ENCODE results near the gene ARHGEF26. TPM values are rescaled to one million over a fixed set of nuclear protein-coding genes. Genes with fewer than 3 reads are reported as not detected.

ARHGEF26 gene
- total RNA-seq, 1 donor from 2014 or later, result 0.53 TPM

DNA sequence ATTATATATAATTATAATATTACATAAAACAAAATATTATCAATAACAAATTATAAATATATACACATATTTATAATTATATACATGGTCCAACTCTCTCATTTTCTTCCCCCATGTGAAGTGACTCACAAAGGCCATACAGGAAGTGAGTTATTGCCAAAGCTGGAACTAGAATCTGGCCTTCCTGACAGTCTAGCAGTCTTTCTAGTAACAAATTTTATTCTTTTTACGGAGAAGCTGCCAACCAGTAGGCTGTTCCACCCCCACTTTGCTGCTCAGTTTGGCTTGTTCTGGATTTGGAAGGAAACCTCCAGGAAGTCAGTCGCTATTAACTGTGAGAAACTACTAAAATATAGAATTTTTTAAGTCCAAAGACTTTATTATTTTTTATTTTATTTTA lies 123.5 kb downstream of the ARHGEF26 start:
- FAIRE-seq (no peak), DNase-seq (ENCODE audit: low read depth) (peak; percentile 60)
- TF ChIP-seq, protein P1, sequence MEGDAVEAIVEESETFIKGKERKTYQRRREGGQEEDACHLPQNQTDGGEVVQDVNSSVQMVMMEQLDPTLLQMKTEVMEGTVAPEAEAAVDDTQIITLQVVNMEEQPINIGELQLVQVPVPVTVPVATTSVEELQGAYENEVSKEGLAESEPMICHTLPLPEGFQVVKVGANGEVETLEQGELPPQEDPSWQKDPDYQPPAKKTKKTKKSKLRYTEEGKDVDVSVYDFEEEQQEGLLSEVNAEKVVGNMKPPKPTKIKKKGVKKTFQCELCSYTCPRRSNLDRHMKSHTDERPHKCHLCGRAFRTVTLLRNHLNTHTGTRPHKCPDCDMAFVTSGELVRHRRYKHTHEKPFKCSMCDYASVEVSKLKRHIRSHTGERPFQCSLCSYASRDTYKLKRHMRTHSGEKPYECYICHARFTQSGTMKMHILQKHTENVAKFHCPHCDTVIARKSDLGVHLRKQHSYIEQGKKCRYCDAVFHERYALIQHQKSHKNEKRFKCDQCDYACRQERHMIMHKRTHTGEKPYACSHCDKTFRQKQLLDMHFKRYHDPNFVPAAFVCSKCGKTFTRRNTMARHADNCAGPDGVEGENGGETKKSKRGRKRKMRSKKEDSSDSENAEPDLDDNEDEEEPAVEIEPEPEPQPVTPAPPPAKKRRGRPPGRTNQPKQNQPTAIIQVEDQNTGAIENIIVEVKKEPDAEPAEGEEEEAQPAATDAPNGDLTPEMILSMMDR (IDR thresholded peaks at IDR 0.05; ENCODE audit: insufficient read depth, low read length, severe bottlenecking), result no peak
- H3K36me3 ChIP-seq (ENCODE audit: control insufficient read depth, insufficient read depth, low read length), result no peaks in the 10 kb centered on the region
- H3K4me3 ChIP-seq (ENCODE audit: low read depth, low read length), result no peak overlapping the region
- H3K27me3 ChIP-seq (ENCODE audit: control insufficient read depth, insufficient read depth, low read length), result no peaks in the 10 kb centered on the region

DNA sequence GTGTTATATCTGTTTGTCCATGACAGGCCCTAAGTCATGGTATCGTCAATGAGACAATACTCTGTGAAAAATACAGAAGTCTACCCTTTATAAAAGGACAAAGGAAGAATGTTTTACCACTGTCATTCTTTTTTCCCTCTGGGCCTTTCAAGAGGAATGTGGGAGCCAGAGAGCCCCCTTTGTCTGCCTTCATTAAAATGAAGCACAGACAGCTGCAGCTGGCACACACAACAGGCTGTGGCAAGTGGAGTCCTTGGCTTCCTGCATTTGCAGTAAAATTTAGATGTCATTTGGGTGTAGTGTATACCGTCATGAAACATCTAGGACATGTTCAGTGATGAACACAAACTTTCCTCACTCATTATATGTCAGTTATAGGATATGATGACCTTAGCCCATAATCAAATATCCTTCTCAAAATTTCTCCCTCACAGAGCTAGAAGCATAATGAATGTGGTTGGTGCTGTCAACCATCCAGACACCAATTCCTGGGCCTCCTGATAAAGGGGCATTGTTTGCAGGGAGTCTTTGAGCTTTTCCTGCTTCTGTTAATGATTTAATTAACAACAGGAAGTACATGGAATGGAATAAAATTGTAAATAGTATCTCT lies 126.7 kb downstream of the ARHGEF26 start:
- Histone ChIP-seq H3K4me3 (ENCODE audit: low read depth, low read length) (no peak overlapping the region), H3K36me3 (ENCODE audit: control insufficient read depth, insufficient read depth, low read length) (peaks cover 1% of the 10 kb centered on the region), H3K27me3 (ENCODE audit: control insufficient read depth, insufficient read depth, low read length) (no peaks in the 10 kb centered on the region)
- DNase-seq (ENCODE audit: low read depth) (no peak), FAIRE-seq (no peak)
- TF ChIP-seq, protein P1 (IDR thresholded peaks at IDR 0.05; ENCODE audit: insufficient read depth, low read length, severe bottlenecking), result no peak

DNA sequence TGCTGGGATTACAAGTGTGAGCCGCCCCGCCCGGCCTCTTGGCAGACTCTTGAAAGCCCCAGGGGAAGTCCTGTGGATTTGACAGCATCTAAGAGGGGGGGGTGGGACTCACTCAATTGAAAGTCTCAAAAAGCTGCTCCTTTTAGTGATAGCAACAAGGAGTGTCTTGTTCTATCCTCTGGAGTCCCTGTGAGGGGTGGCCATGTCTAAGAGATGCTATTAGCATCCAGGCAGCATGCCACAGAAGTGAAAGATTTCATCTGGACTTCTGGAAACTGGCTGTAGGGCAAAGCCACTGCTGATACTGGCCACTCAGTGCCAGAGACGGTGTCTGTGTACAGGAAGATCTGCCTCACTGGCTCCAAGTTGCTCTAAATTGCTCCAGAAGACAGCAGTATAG lies 129.1 kb downstream of the ARHGEF26 start:
- Histone ChIP-seq H3K4me3 (ENCODE audit: low read depth, low read length) (no peak overlapping the region), H3K27me3 (ENCODE audit: control insufficient read depth, insufficient read depth, low read length) (no peaks in the 10 kb centered on the region), H3K36me3 (ENCODE audit: control insufficient read depth, insufficient read depth, low read length) (peaks cover 1% of the 10 kb centered on the region)
- TF ChIP-seq, protein P1 (IDR thresholded peaks at IDR 0.05; ENCODE audit: insufficient read depth, low read length, severe bottlenecking), result no peak
- FAIRE-seq, result no peak
- no peak for DNase-seq (ENCODE audit: low read depth)

DNA sequence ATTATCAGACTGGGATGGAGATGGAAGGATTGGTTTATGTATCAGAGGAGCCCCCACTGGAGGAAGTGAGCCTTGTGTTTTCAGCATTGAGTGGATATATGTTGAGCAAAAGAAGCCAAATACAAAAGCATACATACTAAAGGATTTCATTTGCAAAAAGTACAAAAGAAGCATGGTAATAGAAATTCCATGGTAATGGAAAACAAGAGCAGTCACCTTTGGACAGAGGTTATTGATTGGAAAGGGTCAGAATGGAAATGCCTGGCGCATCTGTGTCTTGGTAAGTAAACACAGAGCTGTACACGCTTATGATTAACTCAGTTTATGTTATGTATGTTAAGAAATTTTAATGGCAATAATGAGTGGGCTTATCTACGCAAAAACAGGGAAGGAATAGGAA lies 130.4 kb downstream of the ARHGEF26 start:
- TF ChIP-seq, protein P1 (IDR thresholded peaks at IDR 0.05; ENCODE audit: insufficient read depth, low read length, severe bottlenecking), result no peak
- H3K36me3 ChIP-seq (ENCODE audit: control insufficient read depth, insufficient read depth, low read length), result peaks cover 1% of the 10 kb centered on the region
- H3K27me3 ChIP-seq (ENCODE audit: control insufficient read depth, insufficient read depth, low read length), result no peaks in the 10 kb centered on the region
- no peak for FAIRE-seq
- no peak overlapping the region for H3K4me3 ChIP-seq (ENCODE audit: low read depth, low read length)
- no peak for DNase-seq (ENCODE audit: low read depth)

DNA sequence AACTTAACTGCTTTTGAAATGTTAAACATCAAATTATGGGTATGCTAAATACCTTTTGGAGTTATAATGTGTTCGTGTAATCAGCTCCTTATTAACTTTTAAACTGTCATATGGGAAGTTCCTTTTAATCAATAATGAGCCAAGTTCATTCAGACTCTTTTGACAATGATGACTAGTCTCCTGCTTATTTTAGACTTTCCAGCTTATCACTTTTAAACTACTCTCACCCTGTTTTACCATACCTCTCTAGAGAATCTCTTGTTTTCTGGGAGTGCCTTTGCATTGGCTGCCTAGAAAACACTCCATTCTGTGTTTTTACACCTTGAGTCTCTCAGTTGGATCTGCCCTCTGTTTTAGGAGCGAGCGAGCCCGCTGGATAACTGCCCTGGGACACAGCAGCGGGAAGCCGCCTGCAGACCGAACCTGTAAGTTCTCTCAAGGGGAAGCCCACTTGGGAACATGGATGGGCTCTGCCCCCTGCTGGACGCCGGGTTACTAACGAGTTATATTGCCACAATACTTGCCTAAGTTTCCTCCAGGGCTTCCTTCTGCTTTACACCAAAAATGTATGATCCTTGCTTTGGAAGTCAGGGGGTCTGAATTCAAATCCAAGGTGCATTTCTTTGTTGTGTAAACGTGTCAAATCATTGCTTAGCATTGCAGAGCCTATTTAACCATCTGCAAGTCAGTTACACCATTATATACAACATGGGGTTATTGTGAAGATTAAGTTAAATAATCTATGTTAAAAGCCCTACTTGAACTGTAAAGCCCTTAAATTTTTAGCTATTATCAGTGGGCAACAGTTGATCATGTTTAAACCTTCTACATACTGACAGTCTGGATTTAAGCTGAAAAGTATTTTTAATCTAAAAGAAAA lies 131.8 kb downstream of the ARHGEF26 start:
- Histone ChIP-seq H3K36me3 (ENCODE audit: control insufficient read depth, insufficient read depth, low read length) (peaks cover 1% of the 10 kb centered on the region), H3K27me3 (ENCODE audit: control insufficient read depth, insufficient read depth, low read length) (no peaks in the 10 kb centered on the region), H3K4me3 (ENCODE audit: low read depth, low read length) (no peak overlapping the region)
- TF ChIP-seq, protein P1 (IDR thresholded peaks at IDR 0.05; ENCODE audit: insufficient read depth, low read length, severe bottlenecking), result peak; percentile 93
- DNase-seq (ENCODE audit: low read depth) (peak; percentile 76), FAIRE-seq (peak; percentile 13)

Data from bronchial epithelial cell (primary cell).